Neutrophil (primary cell): ENCODE data around the gene ANGPT4.
"Not testable (repeated sequence)": the region's sequence is repeated elsewhere in the genome, so short reads cannot be mapped to it uniquely, and the experiment has no call there.

Source experiments
- H3K27ac ChIP-seq: fragments of 200-600 bp; sonication (generic); 2 replicates; pipeline ENCODE4 v1.5.1; 2016; ENCODE audit warnings: mild to moderate bottlenecking, moderate library complexity
- H3K27me3 ChIP-seq: fragments of 200-600 bp; sonication (generic); 2 replicates; pipeline ENCODE4 v1.6.0; 2016; ENCODE audit warnings: mild to moderate bottlenecking
- H3K36me3 ChIP-seq: fragments of 200-600 bp; sonication (generic); 2 replicates; pipeline ENCODE4 v1.5.1; 2017
- H3K4me1 ChIP-seq, 2 experiments: fragments of 200-600 bp in 1 of 2; sonication (generic) in 1 of 2; 1 replicate in 1 of 2; 2 replicates in 1 of 2; pipeline versions ENCODE4 v1.5.1 to v1.6.1; 2013 to 2016; ENCODE audit warnings: low read depth in 1 of 2, low read length in 1 of 2, mild to moderate bottlenecking in 1 of 2, moderate library complexity in 1 of 2; ENCODE audit not compliant: control insufficient read depth in 1 of 2, insufficient read depth in 1 of 2
- H3K4me3 ChIP-seq, 2 experiments: fragments of 200-600 bp in 1 of 2; sonication (generic) in 1 of 2; 1 replicate in 1 of 2; 2 replicates in 1 of 2; pipeline ENCODE4 v1.5.1; 2013 to 2016; ENCODE audit warnings: low read depth in 1 of 2, low read length in 1 of 2, mild to moderate bottlenecking in 1 of 2, moderate library complexity in 1 of 2
- H3K9me3 ChIP-seq: fragments of 200-600 bp; sonication (generic); 2 replicates; pipeline ENCODE4 v1.5.1; 2016
- TF ChIP-seq, protein P1 (sequence below): fragments of 200-600 bp; sonication (generic); IDR thresholded peaks from 2 replicates; pipeline ENCODE4 v1.5.1; 2016; ENCODE audit warnings: antibody characterized with exemption

ANGPT4 gene

GRCh38 chr20:906001-906520 lies 10.1 kb downstream of the ANGPT4 start:
- H3K27ac ChIP-seq: no peak overlapping the region
- TF ChIP-seq, protein P1, sequence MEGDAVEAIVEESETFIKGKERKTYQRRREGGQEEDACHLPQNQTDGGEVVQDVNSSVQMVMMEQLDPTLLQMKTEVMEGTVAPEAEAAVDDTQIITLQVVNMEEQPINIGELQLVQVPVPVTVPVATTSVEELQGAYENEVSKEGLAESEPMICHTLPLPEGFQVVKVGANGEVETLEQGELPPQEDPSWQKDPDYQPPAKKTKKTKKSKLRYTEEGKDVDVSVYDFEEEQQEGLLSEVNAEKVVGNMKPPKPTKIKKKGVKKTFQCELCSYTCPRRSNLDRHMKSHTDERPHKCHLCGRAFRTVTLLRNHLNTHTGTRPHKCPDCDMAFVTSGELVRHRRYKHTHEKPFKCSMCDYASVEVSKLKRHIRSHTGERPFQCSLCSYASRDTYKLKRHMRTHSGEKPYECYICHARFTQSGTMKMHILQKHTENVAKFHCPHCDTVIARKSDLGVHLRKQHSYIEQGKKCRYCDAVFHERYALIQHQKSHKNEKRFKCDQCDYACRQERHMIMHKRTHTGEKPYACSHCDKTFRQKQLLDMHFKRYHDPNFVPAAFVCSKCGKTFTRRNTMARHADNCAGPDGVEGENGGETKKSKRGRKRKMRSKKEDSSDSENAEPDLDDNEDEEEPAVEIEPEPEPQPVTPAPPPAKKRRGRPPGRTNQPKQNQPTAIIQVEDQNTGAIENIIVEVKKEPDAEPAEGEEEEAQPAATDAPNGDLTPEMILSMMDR: no peak
- no peaks in the 10 kb centered on the region for H3K27me3 ChIP-seq
- H3K36me3 ChIP-seq: no peaks in the 10 kb centered on the region
- no peaks in the 10 kb centered on the region for H3K9me3 ChIP-seq
- H3K4me3 ChIP-seq: no peak overlapping the region
- no peaks in the 10 kb centered on the region for H3K4me1 ChIP-seq

GRCh38 chr20:905396-905961 lies 10.7 kb downstream of the ANGPT4 start:
- Histone ChIP-seq H3K4me1 (no peaks in the 10 kb centered on the region), H3K9me3 (no peaks in the 10 kb centered on the region), H3K4me3 (no peak overlapping the region), H3K36me3 (no peaks in the 10 kb centered on the region), H3K27me3 (no peaks in the 10 kb centered on the region), H3K27ac (no peak overlapping the region)
- TF ChIP-seq, protein P1: no peak

- H3K4me3 ChIP-seq: no peak overlapping the region
- no peaks in the 10 kb centered on the region for H3K27me3 ChIP-seq
- H3K9me3 ChIP-seq: no peaks in the 10 kb centered on the region
- no peaks in the 10 kb centered on the region for H3K36me3 ChIP-seq
- H3K4me1 ChIP-seq: no peaks in the 10 kb centered on the region
- TF ChIP-seq, protein P1: no peak
- H3K27ac ChIP-seq: no peak overlapping the region
These were observed 12.0 kb downstream of the ANGPT4 start for GRCh38 chr20:904039-904545.

DNA sequence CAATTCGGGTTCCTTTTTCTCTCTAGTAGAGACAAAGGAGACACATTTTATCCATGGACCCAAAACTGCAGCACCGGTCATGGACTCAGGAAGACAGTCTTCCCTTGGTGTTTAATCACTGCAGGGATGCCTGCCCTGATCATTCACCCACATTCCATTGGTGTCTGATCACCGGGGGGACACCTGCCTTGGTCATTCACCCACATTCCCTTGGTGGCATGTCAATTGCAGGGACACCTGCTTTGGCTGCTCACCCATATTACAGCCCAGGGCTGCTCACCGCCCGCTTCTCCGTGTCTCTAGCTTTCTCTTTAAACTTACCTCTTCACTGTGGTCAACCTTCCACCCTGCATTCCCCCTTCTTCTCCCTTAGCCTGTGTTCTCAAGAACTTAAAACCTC lies 18.7 kb downstream of the ANGPT4 start:
- not testable (repeated sequence) for H3K36me3 ChIP-seq, H3K4me3 ChIP-seq, H3K27ac ChIP-seq, H3K9me3 ChIP-seq, H3K4me1 ChIP-seq, H3K27me3 ChIP-seq

- TF ChIP-seq, protein P1: no peak
- no peak overlapping the region for H3K4me3 ChIP-seq
- H3K36me3 ChIP-seq: no peaks in the 10 kb centered on the region
These were observed 19.6 kb downstream of the ANGPT4 start for GRCh38 chr20:896501-897025.

DNA sequence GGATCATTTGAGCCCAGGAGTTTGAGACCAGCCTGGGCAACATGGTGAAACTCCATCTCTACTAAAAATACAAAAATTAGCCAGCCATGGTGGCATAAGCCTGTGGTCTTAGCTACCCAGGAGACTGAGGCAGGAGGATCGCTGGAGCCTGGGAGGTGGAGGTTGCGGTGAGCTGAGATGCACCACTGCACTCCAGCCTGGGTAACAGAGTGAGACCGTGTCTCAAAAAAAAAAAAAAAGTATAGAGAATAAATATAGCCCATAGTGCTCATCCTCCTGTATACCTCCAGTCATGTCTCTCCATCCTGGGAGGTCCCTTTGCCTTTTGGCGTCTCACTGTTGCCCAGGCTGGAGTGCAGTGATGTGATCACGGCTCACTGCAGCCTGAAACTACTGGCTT lies 23.8 kb downstream of the ANGPT4 start:
- not testable (repeated sequence) for H3K9me3 ChIP-seq, H3K27ac ChIP-seq, H3K4me1 ChIP-seq, H3K36me3 ChIP-seq, H3K4me3 ChIP-seq
- peaks cover 14% of the 10 kb centered on the region for H3K27me3 ChIP-seq

More at GRCh38 chr20:896501-897025, 19.6 kb downstream of the ANGPT4 start:
- Histone ChIP-seq H3K27ac (no peak overlapping the region), H3K4me1 (no peaks in the 10 kb centered on the region), H3K9me3 (no peaks in the 10 kb centered on the region), H3K27me3 (peaks cover 8% of the 10 kb centered on the region)
